H54 (cell line): ENCODE data around the gene SH2D2A.
"Not testable (repeated sequence)": the region's sequence is repeated elsewhere in the genome, so short reads cannot be mapped to it uniquely, and the experiment has no call there.

Source experiments
- DNase-seq: peaks from one replicate; pipeline ENCODE4 v3.0.0; 2011; ENCODE audit warnings: low spot score, mixed read lengths; ENCODE audit not compliant: insufficient read length
- FAIRE-seq: peaks from 3 replicates; lab custom pipeline; 2011; peaks lifted over from hg19 to GRCh38; lab: Jason Lieb, UNC
- POLR2A ChIP-seq: IDR thresholded peaks from 2 replicates; pipeline ENCODE4 v1.6.1; 2011; ENCODE audit warnings: low read depth, mild to moderate bottlenecking, low read length

Gene SH2D2A

GRCh38 chr1:156772222-156772621, 44.4 kb downstream of the SH2D2A start:
- DNase-seq (no peak), FAIRE-seq (no peak)
- no peak for TF ChIP-seq POLR2A

DNA sequence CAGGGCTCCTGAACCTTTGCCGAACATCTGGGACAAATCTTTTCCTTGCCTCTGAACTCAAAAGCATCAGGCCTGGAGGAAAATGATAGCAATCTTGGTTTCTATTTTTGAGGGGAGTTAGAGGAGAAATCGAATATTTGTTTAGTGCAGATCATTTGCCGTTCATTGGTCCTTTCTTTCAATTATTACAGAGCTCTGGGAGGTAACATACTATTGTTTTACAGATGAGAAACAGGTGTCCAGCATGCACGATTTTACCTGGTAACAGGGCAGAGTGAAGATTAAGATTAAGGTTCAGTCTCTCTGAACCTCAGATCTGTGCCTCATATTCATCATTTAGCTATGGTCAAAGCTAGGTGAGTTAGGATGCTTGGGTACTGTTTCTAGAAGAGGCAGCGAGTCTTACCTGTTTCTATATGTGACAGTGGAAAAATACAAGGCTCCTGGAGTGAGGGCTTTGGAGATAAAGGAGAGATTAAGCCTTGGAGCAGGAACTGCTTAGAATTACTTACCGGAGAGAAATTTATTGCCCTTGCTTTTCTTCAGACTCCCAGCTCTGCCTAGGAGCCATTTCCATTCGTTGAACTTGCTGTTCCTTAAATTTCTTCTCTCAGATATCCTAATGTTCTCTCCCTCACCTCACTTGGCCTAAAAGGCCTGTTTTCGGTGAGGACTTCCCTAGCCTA, 47.9 kb downstream of the SH2D2A start:
- no peak for TF ChIP-seq POLR2A
- DNase-seq (no peak), FAIRE-seq (no peak)

DNA sequence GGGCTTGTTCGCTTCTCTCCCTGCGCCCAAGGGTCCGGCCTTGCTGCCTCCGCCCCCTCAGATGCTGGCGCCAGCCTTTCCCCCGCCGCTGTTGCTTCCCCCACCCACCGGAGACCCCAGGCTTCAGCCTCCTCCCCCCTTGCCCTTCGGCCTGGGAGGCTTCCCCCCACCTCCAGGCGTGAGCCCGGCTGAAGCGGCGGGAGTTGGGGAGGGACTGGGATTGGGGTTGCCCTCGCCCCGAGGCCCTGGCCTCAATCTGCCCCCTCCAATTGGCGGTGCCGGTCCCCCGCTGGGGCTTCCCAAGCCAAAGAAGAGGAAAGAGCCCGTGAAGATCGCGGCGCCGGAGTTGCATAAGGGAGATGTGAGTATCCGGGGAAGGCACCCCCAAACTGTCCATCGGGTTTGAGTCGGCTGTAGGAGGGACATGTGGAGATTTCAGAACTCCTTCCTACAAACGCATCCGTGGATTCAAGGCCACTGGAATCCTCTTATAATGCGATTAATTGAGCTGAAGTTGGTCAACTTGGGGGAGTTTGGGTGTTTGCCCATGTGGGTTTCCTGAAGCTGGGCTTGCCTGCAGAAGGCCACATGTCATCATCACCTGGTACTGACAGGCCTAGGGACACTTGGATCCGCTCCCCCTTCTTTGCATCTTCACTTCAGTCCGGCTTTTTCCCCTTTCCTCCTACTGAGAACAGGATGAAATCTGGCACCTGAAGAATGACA, 48.6 kb downstream of the SH2D2A start:
- FAIRE-seq (no peak), DNase-seq (no peak)
- TF ChIP-seq POLR2A: no peak

DNA sequence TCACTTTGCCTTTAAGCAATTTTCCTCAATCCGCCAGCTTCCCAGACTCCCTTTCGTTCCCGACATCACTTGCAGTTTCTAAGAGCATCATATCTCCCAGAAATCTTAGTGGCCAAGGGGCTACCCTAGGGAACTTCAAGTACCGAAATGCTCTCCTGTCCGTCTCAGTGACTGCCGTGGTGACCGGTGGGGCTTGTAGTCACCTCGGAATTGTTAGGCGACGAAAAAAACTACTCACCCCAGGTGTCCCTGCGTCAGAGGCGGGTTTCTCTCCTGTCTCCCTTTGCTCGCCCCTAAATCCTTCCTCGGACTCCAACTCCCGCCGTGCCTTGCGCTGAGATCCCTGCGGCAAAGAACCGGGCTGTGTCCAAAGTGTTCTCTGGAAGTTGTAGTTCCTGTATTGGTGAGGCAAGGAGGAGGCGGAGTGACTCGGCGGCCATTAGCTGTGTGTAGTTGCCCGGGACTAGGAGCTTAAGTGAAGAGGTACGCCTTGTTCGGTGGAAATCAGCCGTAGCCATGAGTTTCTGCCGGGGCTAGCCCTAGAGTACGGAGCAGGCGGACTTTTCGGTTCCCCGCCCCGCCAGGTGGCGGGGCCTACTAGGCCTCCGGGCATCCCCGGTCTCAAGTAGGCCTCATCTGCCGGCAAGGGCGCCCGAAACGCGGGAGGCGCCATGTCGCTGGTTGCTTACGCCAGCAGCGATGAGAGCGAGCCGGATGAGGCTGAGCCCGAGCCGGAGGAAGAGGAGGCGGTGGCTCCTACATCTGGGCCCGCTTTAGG, 49.4 kb downstream of the SH2D2A start, which contains the start of gene PRCC:
Gene PRCC (plus strand): TSS at position 435 of the 778 bp plus-strand sequence. CDS start 237 bp downstream, at position 672.
- peak; percentile 58 for FAIRE-seq
- peak; percentile 82 for DNase-seq
- peak; percentile 45 for TF ChIP-seq POLR2A

- no peak for FAIRE-seq
- no peak for DNase-seq
Observed at GRCh38 chr1:156766298-156767100, 50.1 kb downstream of the SH2D2A start.

GRCh38 chr1:156765666-156766065, 51.0 kb downstream of the SH2D2A start:
- DNase-seq (no peak), FAIRE-seq (no peak)
- TF ChIP-seq POLR2A: no peak

More at GRCh38 chr1:156766298-156767100, 50.1 kb downstream of the SH2D2A start:
- 0 out of 2 replicates have a peak, but pooled peaks have one; percentile 7 for TF ChIP-seq POLR2A

- not testable (repeated sequence) for FAIRE-seq
Observed at GRCh38 chr1:156765136-156765535, 51.5 kb downstream of the SH2D2A start.

GRCh38 chr1:156760796-156761104, 55.9 kb downstream of the SH2D2A start:
- DNase-seq: no peak
- no peak for TF ChIP-seq POLR2A
- no peak for FAIRE-seq

More at GRCh38 chr1:156765136-156765535, 51.5 kb downstream of the SH2D2A start:
- DNase-seq: not testable (repeated sequence)

- DNase-seq (no peak), FAIRE-seq (no peak)
- no peak for TF ChIP-seq POLR2A
Observed at GRCh38 chr1:156760092-156760795, 56.4 kb downstream of the SH2D2A start.

DNA sequence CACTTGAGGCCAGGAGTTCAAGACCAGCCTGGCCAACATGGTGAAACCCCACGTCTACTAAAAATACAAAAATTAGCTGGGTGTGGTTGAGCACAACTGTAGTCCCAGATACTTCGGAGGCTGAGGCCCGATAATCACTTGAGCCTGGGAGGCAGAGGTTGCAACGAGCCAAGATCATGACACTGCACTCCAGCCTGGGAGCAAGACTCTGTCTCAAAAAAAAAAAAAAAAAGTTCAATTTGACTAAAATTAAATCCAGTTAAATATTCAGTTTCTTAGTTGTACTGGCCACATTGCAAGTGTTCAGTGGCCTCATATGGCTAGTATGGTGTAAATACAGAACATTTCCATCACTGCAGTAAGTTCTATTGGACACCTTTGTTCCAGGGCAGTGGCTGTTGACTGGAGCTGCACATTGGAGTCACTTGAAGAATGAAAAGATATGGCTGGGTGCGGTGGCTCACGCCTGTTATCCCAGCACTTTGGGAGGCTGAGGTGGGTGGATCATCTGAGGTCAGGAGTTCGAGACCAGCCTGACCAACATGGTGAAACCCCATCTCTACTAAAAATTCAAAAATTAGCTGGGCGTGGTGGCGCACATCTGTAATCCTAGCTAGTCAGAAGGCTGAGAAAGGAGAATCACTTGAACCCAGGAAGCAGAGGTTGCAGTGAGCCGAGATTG, 58.9 kb downstream of the SH2D2A start:
- DNase-seq, FAIRE-seq: not testable (repeated sequence)

DNA sequence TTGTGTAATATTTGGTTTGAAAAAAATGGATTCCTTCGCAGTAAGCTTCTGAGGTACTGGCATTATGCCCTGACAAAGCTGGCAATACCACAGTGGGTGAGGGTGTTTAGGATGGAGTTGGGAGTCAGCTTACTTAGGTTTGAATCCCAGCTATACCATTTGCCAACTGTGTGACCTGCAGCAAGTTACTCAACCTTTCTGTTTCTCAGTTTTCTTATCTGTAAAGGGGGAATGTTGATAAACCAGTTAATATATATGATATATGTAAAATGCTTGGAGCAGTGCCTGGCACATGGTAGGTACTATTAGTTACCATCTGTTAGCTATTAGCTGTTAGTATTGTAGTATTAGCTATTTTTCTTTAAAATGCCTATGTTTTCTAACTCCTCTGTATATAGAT, 60.3 kb downstream of the SH2D2A start:
- TF ChIP-seq POLR2A: no peak
- DNase-seq (no peak), FAIRE-seq (no peak)
